Measurements from ENCODE around the gene PLCXD1.

- no peak for TF ChIP-seq CTCF (IDR thresholded peaks at IDR 0.05; ENCODE audit: poor library complexity, severe bottlenecking)
- TF ChIP-seq POLR2AphosphoS5 (IDR thresholded peaks at IDR 0.05) = no peak
- no peak for TF ChIP-seq EZH2 (IDR thresholded peaks at IDR 0.05; ENCODE audit: borderline replicate concordance, insufficient read depth, low read length, poor library complexity, severe bottlenecking)
Observed at GRCh38 chrX:264634-265455, 16.3 kb upstream of the PLCXD1 start.

Measured in neural cell (in vitro differentiated cells).